Astrocyte (in vitro differentiated cells and primary cell): ENCODE data around the gene DYNLT2. TPM values are rescaled to one million over a fixed set of nuclear protein-coding genes. Genes with fewer than 3 reads are reported as not detected.
A peak's percentile ranks its signal among the peaks of the same experiment; 100 is the strongest.

ENCODE experiments used
- DNase-seq: peaks from one replicate; pipeline ENCODE4 v3.0.0-alpha.2; 2010; ENCODE audit warnings: low read depth
- FAIRE-seq: peaks from 2 replicates; lab custom pipeline; 2011; peaks lifted over from hg19 to GRCh38; lab: Jason Lieb, UNC
- H2AFZ ChIP-seq: 2 replicates; pipeline ENCODE4 v1.6.0; 2012; ENCODE audit warnings: low read depth, low read length, inconsistent platforms
- H3K27ac ChIP-seq: 2 replicates; pipeline ENCODE4 v1.5.1; 2011; ENCODE audit warnings: low read depth, low read length, inconsistent platforms
- H3K27me3 ChIP-seq: 2 replicates; pipeline ENCODE4 v1.6.0; 2011; ENCODE audit warnings: low read length, inconsistent platforms; ENCODE audit not compliant: insufficient read depth
- H3K36me3 ChIP-seq: 2 replicates; pipeline ENCODE4 v1.5.1; 2011; ENCODE audit warnings: low read length, inconsistent platforms; ENCODE audit not compliant: insufficient read depth
- H3K4me1 ChIP-seq: 2 replicates; pipeline ENCODE4 v1.5.1; 2011; ENCODE audit warnings: low read length, inconsistent platforms; ENCODE audit not compliant: insufficient read depth
- H3K4me2 ChIP-seq: 2 replicates; pipeline ENCODE4 v1.6.0; 2012; ENCODE audit warnings: low read length, inconsistent platforms
- H3K4me3 ChIP-seq: 2 replicates; pipeline ENCODE4 v1.5.1; 2011; ENCODE audit warnings: low read depth, mild to moderate bottlenecking, low read length, inconsistent platforms; ENCODE audit not compliant: insufficient read depth
- H3K79me2 ChIP-seq: 2 replicates; pipeline ENCODE4 v1.6.0; 2012; ENCODE audit warnings: mild to moderate bottlenecking, low read length, inconsistent platforms; ENCODE audit not compliant: insufficient read depth
- H3K9ac ChIP-seq: 2 replicates; pipeline ENCODE4 v1.6.0; 2012; ENCODE audit warnings: mild to moderate bottlenecking, low read length, inconsistent platforms
- H3K9me3 ChIP-seq: 2 replicates; pipeline ENCODE4 v1.5.1; 2012; ENCODE audit warnings: low read depth, mild to moderate bottlenecking, low read length, inconsistent platforms; ENCODE audit not compliant: insufficient read depth
- H4K20me1 ChIP-seq: 2 replicates; pipeline ENCODE4 v1.6.0; 2012; ENCODE audit warnings: low read length, inconsistent platforms; ENCODE audit not compliant: insufficient read depth
- H3K27ac Mint-ChIP-seq: one replicate; pipeline ENCODE4 v1.8.0; 2021; ENCODE audit warnings: mild to moderate bottlenecking, mixed read lengths; ENCODE audit not compliant: unreplicated experiment
- H3K27me3 Mint-ChIP-seq: one replicate; pipeline ENCODE4 v1.8.0; 2021; ENCODE audit warnings: low read depth, mixed read lengths; ENCODE audit not compliant: unreplicated experiment
- H3K36me3 Mint-ChIP-seq: one replicate; pipeline ENCODE4 v1.8.0; 2021; ENCODE audit warnings: low read depth, mixed read lengths; ENCODE audit not compliant: unreplicated experiment
- H3K4me1 Mint-ChIP-seq: one replicate; pipeline ENCODE4 v1.8.0; 2021; ENCODE audit warnings: low read depth, mixed read lengths; ENCODE audit not compliant: unreplicated experiment
- H3K4me3 Mint-ChIP-seq: one replicate; pipeline ENCODE4 v1.8.0; 2021; ENCODE audit warnings: mild to moderate bottlenecking, moderate library complexity, mixed read lengths; ENCODE audit not compliant: unreplicated experiment
- H3K9me3 Mint-ChIP-seq: one replicate; pipeline ENCODE4 v1.8.0; 2021; ENCODE audit warnings: mild to moderate bottlenecking, mixed read lengths; ENCODE audit not compliant: unreplicated experiment
- CTCF ChIP-seq: IDR thresholded peaks from 2 replicates; pipeline ENCODE4 v1.5.1; 2011; ENCODE audit warnings: low read depth, mild to moderate bottlenecking, inconsistent platforms, low read length, moderate library complexity; ENCODE audit not compliant: insufficient read depth
- EZH2 ChIP-seq: IDR thresholded peaks from 2 replicates; pipeline ENCODE4 v1.6.1; 2012; ENCODE audit warnings: mild to moderate bottlenecking, low read length, inconsistent platforms; ENCODE audit not compliant: insufficient read depth
- total RNA-seq: library from RNA; stranded (reverse); gene quantifications from 2 replicates; pipeline ENCODE4 v1.2.1, GENCODE V29; 2021

DYNLT2 gene
- total RNA-seq, 1 donor from 2014 or later, result 1.0 TPM

GRCh38 chr6:169714595-169714994, 36.8 kb downstream of the DYNLT2 start:
- H3K36me3 Mint-ChIP-seq, result peaks cover 3% of the 10 kb centered on the region
- DNase-seq, result no peak
- H3K9me3 Mint-ChIP-seq, result no peaks in the 10 kb centered on the region
- Histone ChIP-seq H3K4me1 (peaks cover 4% of the 10 kb centered on the region), H3K4me2 (no peak overlapping the region), H3K4me3 (no peak overlapping the region), H3K79me2 (peaks cover 14% of the 10 kb centered on the region), H3K36me3 (peaks cover 18% of the 10 kb centered on the region), H2AFZ (no peak overlapping the region), H4K20me1 (peaks cover 4% of the 10 kb centered on the region), H3K27me3 (no peaks in the 10 kb centered on the region), H3K9me3 (no peaks in the 10 kb centered on the region), H3K9ac (no peak overlapping the region), H3K27ac (no peak overlapping the region)
- no peak for TF ChIP-seq CTCF
- no peak for TF ChIP-seq EZH2
- H3K27ac Mint-ChIP-seq, result no peak overlapping the region
- FAIRE-seq, result no peak
- peaks cover 13% of the 10 kb centered on the region for H3K4me1 Mint-ChIP-seq
- H3K4me3 Mint-ChIP-seq, result no peak overlapping the region
- no peaks in the 10 kb centered on the region for H3K27me3 Mint-ChIP-seq

- Histone ChIP-seq H4K20me1 (peaks cover 1% of the 10 kb centered on the region), H3K27ac (no peak overlapping the region), H3K9ac (no peak overlapping the region), H3K4me3 (no peak overlapping the region), H3K36me3 (peaks cover 18% of the 10 kb centered on the region), H3K9me3 (no peaks in the 10 kb centered on the region), H3K27me3 (no peaks in the 10 kb centered on the region), H3K4me2 (no peak overlapping the region), H3K4me1 (peaks cover 2% of the 10 kb centered on the region), H3K79me2 (peaks cover 14% of the 10 kb centered on the region), H2AFZ (no peak overlapping the region)
- peaks cover 11% of the 10 kb centered on the region for H3K4me1 Mint-ChIP-seq
- H3K27ac Mint-ChIP-seq, result no peak overlapping the region
- H3K36me3 Mint-ChIP-seq, result peaks cover 3% of the 10 kb centered on the region
- no peak for DNase-seq
- no peaks in the 10 kb centered on the region for H3K9me3 Mint-ChIP-seq
- no peaks in the 10 kb centered on the region for H3K27me3 Mint-ChIP-seq
- TF ChIP-seq EZH2, result no peak
- TF ChIP-seq CTCF, result no peak
- no peak overlapping the region for H3K4me3 Mint-ChIP-seq
- peak; percentile 34 for FAIRE-seq
These were observed 37.2 kb downstream of the DYNLT2 start for GRCh38 chr6:169714178-169714577.

- no peak overlapping the region for H3K9ac ChIP-seq
- H3K27ac Mint-ChIP-seq, result no peak overlapping the region
These were observed 41.4 kb downstream of the DYNLT2 start for GRCh38 chr6:169710009-169710408.

More at GRCh38 chr6:169710009-169710408, 41.4 kb downstream of the DYNLT2 start:
- peaks cover under 1% of the 10 kb centered on the region for H3K4me1 ChIP-seq
- H3K4me2 ChIP-seq, result no peak overlapping the region
- H3K27ac ChIP-seq, result no peak overlapping the region
- DNase-seq (no peak), FAIRE-seq (no peak)
- Mint-ChIP-seq H3K9me3 (no peaks in the 10 kb centered on the region), H3K36me3 (no peaks in the 10 kb centered on the region), H3K27me3 (no peaks in the 10 kb centered on the region), H3K4me1 (peaks cover 15% of the 10 kb centered on the region), H3K4me3 (no peak overlapping the region)
- peaks cover 3% of the 10 kb centered on the region for H4K20me1 ChIP-seq
- no peaks in the 10 kb centered on the region for H3K9me3 ChIP-seq
- H3K36me3 ChIP-seq, result peaks cover 19% of the 10 kb centered on the region
- H3K4me3 ChIP-seq, result no peak overlapping the region
- TF ChIP-seq CTCF, result no peak
- no peak overlapping the region for H2AFZ ChIP-seq
- H3K27me3 ChIP-seq, result no peaks in the 10 kb centered on the region
- H3K79me2 ChIP-seq, result peaks cover 8% of the 10 kb centered on the region
